T-helper 2 cell treated with Interferon-gamma antibody and Interleukin-4, amounts not matched to agents 100 ng/mL and 5 ng/mL, for 36 hours (primary cell): Measurements from ENCODE around the gene SKA2. TPM values are rescaled to one million over a fixed set of nuclear protein-coding genes. Genes with fewer than 3 reads are reported as not detected.
"Not testable (repeated sequence)": the region's sequence is repeated elsewhere in the genome, so short reads cannot be mapped to it uniquely, and the experiment has no call there.

Experiments used
- intact Hi-C: fragments of 100-400 bp; cut with micrococcal nuclease; formaldehyde crosslinking; loops from one replicate; pipeline ENCODE4 v1.15.1; 2023
- total RNA-seq: library from RNA; stranded (reverse); gene quantifications from 2 replicates; pipeline ENCODE4 v1.2.3, GENCODE V29; 2022

The SKA2 gene
- total RNA-seq, 1 donor from 2014 or later = 75.9 TPM

DNA sequence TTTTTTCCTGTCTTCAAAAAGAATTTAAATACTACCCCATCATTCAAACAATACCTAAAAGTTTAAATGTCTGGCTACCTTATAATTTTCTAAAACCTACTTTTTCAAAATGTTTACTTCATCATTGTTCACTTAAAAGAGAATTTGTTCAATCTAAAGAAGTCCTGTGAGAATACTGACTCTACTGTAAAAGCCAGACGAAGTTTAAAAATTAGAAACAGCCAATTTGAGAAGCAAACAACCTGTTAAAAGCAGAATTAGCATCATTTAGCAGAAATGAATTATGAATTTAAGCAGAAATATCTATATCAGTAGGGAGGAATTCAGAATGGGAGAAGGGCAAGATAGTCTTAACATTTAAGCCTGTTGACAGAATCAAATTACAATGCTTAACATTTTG, 2.1 kb downstream of the SKA2 start:
- intact Hi-C loops = loop anchor here (10.0 kb wide), 1 partner anchor 412 kb away; the partner anchor contains the start of gene DHX40

DNA sequence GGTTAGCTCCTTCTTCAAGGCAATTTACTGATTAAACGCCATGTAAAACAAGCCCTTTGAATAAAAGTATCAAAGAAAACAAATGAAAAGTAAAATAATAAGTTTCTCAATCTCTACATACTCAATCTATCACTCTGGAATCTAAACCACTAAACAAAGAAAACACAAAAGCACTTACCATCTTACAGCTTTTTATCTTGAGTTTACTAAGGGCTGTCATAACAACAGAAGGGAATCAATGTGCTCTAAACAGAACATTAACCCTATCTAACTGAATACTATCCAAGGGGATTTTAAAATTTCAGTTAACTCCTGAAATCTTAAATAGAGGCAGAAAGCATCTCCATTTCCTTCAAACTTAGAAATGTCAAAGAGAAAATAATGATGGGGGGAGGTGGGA, 3.4 kb downstream of the SKA2 start:
- intact Hi-C loops = loop anchor here (10.0 kb wide), 1 partner anchor 413 kb away; the partner anchor contains the start of gene DHX40

DNA sequence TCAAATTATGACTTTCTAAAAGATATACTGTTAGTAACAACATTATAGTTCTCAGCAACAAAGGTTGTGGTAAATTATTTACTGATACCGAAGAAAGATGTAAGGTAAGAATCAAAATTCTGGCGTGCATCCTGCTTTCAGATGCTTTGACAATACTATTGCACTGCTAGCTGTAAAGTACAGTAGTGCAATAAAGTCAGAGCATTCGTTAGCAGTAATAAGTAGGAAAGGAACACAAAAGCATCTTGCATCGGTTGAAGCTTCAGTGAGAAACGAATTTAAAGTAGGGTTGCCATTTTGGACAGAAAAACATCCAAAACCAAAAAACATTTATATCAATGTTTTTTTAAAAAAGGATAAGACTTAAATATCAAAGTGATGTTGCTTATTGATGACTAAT, 4.0 kb downstream of the SKA2 start:
- intact Hi-C loops = loop anchor here (10.0 kb wide), 1 partner anchor 414 kb away; the partner anchor contains the start of gene DHX40

DNA sequence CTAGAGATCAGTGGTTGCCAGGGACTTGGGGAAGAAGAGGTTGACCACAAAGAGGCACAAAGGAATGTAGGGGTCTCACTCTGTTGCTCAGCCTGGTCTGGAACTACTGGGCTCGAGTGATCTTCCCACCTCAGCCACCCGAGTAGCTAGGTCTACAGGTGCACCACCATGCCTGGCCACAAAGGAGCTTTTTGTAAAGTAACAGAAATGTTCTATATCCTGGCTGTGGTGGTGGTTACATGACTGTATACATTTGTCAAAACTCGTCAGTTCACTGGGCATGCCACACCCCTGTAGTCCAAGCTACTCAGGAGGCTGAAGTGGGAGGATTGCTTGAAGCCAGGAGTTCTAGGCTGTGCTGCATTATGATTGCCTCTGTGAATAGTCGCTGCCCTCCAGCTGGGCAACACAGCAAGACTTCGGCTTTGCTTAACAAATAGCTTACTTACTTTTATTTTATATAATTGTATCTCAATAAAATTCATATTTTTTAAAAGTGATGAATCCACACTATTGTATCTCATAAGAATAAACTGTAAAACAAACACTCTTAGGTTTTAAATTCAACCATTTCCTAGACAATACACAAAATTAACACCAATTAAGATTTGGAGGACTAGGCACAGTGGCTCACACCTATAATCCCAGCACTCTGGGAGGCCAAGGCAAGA, 5.0 kb downstream of the SKA2 start:
- intact Hi-C loops = loop anchor here (10.0 kb wide), 1 partner anchor 415 kb away; the partner anchor contains the start of gene DHX40

DNA sequence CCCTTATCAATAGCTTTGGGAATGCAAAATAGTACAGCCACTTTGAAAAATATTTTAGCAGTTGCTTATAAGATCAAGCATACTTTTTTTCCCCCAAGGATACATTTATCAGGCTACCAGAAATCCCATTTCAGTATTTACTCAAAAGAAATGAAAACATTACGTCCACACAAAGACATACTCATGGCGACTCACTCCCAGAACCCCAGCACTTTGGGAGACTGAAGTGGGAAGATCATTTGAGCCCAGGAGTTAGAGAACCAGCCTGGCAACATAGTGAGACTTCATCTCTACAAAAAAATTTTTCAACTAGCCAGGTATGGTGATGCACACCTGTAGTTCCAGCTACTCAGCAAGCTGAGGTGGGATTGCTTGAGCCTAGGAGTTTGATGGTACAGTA, 5.9 kb downstream of the SKA2 start:
- intact Hi-C loops = no loop called here

DNA sequence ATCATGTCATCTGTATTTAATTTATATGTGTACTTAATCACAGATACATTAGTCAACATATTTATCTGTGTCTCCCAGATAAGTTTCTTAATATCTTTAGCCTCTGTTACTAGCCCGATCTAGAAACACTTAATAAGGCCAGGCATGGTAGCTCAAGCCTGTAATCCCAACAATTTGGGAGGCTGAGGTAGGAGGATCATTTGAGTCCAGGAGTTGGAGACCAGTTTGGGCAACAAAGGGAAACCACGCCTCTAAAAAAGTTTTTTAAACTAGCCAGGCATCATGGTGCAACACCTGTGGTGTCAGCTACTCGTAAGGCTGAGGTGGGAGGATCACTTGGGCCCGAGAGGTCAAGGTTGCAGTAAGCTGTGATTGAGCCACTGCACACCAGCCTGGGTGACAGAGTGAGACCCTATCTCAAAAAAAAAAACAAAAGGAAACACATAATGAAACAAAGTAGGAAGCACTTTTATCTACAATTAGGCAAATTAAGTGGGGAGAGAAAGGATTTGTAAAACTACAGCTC, 9.4 kb downstream of the SKA2 start:
- intact Hi-C loops = no loop called here

DNA sequence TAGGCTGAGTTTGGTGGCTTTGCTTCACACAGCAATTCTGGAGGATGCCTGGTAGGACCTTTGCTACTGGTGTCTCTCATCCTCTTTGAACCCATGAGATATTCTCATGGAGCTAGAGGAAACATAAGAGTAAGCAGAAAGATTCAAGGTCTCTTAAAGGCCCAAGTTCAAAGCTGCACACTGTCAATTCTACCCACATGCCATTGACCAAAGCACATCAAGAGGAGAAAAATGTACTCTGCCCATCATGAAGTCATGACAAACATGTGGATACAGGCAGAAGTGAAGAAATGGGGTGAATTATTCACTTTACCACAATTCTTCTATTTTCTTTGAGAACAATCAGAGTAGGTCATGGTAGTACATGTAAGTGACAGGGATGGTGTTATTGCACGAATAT, 13.1 kb downstream of the SKA2 start:
- intact Hi-C loops = no loop called here

DNA sequence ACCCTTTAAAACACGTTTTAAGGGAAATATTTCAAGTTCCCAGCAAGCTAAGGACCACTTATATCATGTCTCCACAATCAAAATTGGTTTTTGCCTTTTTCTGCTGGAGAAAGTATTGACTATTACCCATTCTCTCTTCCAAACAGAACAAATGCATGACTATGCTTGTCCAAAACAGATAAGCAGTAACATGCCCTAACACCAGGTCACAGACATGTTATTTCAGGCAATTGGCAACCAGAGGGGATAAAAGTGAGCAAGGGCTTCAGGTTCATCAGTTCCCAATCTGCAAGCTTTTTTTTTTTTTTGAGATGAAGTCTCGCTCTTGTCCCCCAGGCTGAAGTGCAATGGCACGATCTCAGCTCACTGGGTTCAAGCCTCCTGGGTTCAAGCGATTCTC, 15.0 kb downstream of the SKA2 start:
- intact Hi-C loops = no loop called here

DNA sequence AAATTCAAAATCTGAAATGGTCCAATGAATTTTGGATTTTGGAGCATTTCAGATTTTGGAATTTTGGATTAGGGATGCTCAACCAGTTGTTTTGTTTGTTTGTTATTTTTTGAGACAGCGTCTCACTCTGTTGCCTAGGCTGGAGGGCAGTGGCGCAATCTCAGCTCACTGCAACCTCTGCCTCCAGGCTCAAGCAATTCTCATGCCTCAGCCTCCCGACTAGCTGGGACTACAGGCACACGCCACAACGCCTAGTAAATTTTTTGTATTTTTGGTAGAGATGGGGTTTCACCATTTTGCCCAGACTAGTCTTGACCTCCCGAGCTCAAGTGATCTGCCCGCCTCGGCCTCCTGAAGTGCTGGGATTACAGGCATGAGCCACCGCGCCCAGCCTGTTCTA, 16.6 kb downstream of the SKA2 start:
- intact Hi-C loops = not testable (repeated sequence)

DNA sequence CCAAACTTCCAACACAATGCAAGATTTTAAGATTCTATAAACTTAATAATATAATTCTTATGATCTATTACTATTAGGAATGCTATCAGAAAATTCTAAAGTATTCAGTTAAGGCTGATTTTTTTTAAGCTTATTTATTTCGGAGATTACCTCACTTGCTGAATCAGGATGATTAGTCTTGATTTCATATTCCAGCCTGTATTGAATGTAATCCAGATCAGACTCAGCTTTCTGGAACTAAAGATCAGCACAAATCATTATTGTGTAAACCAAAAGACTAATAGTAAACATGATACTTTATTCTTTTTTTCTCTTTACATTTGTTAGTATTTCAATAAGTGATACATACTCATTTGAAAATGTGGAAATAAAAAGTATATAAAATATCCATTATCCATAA, 23.9 kb downstream of the SKA2 start:
- intact Hi-C loops = no loop called here

DNA sequence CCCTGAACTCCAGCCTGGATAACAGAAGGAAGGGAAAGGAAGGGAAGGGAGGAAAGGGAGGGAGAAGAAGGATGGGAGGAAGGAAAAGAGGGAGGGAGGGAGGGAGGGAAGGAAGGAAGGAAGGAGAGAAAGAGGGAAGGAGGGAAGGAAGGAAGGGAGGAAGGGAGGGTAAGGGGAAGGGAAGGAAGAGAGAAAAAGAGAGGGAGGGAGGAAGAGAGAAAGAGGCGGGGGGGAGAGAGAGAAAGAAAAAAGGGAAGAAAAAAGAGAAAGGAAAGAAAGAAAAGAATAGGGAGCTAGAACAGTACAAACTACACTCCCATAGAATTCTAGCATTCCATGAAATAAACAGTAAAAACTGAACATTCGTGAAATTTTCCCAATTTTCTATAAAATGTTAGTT, 25.2 kb downstream of the SKA2 start:
- intact Hi-C loops = no loop called here

DNA sequence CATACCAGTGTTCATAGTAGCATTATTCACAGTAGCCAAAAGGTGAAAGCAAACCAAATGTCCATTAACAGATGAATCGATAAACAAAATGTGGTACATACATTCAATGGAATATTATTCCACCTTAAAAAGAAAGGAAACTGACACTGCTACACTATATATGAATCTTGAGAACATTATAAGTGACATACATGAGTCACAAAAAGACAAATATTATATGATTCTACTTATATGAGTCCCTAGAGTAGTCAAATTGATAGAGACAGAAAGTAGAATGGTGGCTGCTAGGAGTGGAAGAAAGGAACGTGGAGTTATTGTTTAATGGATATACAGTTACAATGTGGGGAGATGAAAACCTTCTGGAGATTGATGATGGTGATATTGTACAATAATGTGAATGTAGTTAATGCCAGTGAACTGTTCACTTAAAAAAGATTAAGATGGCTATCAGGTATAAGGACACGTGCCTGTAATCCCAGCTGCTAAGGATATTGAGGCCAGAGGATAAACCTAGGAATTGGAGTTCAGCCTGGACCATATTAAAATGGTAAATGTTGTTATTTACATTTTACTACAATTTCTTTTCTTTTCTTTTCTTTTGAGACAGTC, 28.1 kb downstream of the SKA2 start:
- intact Hi-C loops = no loop called here

DNA sequence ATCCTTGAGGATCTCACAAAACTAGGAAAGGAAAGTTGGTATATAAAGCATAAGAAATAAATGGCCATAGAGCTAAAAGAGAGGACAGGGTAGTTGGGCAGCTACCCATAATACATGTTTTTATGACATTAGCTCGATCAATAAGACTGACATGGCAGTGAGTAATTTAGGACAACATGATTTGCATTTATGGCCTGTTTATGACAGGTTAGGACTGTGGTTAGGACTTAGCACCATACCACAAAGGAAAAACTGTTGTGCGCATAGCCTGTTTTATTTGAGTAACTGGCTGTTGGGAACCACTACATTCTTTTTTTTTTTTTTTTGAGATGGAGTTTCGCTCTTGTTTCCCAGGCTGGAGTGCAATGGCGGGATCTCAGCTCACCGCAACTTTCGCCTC, 30.3 kb downstream of the SKA2 start:
- intact Hi-C loops = no loop called here

DNA sequence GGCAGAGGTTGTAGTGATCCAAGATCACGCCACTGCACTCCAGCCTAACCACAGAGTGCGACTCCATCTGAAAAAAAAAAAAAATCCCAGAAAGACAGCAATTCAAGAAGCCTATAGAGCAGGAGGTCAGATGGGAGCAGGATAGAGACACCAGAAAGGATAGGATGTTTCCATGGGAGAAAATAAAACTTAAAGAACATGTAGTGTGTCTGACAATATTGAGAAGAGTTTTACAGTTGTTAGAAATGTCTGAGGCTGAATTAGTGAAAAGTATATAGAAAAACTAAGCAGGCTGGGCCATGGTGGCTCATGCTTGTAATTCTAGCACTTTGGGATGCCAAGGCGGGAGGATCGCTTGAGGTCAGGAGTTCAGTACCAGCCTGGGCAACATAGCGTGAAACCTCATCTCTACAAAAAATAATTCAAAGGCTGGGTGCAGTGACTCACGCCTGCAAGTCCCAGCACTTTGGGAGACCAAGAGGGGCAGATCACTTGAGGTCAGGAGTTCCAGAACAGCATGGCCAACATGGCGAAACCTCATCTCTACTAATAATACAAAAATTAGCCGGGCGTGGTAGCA, 33.0 kb downstream of the SKA2 start:
- intact Hi-C loops = no loop called here

DNA sequence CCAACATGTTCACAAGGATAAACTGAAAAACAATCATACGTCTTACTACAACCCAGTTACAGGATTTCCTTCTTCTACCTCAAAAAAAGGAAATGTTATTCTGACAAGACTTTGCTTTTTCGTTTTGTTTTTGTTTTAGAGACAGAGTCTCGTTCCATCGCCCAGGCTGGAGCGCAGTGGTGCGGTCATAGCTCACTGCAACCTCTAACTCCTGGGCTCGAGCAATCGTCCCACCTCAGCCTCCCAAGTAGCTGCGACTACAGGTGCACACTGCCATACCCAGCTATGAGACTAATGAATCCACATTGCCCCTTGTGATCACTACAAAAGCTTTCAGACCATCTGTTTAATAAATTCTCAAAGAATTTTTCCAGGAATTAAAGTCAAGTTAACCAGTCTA, 39.5 kb downstream of the SKA2 start:
- intact Hi-C loops = no loop called here

DNA sequence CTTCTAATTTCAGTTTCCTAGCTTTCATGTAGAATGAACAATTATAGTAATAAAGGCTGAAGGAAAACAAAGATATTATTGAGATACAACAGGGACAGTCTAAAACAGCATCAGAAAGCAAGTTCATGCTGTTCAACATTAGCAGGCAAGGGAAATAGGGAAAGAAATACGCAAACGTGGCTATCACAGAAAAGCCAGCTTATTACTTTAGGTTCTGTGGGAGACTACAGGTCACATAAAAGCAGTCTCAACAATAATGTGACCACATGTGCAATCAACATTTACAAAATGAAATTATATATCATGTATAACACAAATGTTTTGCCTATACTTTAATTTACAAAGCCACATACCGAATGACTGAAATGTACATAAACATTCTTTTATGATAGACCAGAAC, 43.4 kb downstream of the SKA2 start:
- intact Hi-C loops = no loop called here

DNA sequence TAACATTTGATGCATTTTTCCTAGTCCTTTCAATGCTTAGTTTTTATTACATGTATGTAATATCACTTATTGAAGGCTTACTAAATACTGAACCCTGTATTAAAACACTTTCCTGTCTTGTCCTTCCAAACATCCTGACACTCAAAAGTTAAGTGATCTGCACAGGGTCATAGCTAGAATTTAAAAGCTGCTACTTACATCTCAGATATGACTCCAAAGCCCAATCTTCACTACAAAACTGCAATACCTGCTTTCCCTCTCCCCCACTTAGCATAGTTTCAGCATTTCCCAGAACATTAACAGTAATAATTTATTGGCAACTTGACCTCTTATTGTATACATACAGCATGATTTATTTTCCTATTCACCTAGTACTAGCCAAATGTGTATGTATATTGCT, 44.0 kb downstream of the SKA2 start:
- intact Hi-C loops = no loop called here

DNA sequence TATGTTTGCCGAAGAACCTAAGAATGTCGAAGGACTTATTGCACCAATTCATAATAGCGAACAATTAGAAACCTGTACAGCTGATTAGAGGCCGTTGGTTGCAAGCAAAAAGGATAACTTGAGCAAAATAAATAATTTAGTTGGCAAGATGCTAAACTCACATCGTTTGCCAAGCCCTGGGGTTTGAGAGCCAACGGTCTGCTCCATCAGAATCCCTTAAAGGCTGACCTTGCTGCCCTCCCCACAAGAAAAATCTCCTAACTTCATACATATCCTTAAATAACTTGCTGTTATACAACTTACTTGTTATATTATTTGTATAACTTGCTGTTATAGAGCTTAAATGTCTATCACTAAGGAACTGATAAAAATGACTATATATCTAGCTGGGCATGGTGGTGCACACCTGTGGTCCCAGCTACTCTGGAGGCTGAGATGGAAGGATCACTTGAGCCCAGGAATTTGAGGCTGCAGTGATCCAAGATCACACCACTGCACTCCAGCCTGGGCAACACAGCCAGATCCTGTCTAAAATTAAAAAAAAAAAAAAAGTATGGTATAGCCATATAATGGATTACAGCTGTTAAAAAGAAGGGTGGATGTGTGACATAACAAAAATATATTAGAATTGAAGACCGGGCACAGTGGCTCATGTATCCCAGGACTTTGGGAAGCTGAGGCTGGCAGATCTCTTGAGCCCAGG, 46.4 kb downstream of the SKA2 start:
- intact Hi-C loops = loop anchor here (5.0 kb wide), 1 partner anchor 106 kb away; no protein-coding TSS in a partner anchor

DNA sequence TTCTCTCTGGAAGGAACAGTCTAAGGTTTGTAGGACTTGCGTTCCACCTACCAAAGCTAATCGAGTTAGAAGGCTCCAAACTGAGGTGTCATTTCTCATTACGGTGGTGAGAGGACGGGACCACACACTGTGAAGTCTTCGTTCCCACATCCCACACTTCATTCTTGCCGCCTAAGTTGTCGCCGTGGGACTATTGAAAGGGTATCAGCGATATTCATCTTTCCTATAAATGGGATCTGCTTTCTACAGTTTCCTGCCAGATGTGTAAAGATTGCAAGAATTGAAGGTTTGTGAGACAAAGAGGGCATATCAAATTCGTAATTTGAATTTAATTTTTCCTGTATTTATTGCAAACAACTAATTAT, 47.7 kb downstream of the SKA2 start:
- intact Hi-C loops = loop anchor here (5.0 kb wide), 1 partner anchor 105 kb away; no protein-coding TSS in a partner anchor

DNA sequence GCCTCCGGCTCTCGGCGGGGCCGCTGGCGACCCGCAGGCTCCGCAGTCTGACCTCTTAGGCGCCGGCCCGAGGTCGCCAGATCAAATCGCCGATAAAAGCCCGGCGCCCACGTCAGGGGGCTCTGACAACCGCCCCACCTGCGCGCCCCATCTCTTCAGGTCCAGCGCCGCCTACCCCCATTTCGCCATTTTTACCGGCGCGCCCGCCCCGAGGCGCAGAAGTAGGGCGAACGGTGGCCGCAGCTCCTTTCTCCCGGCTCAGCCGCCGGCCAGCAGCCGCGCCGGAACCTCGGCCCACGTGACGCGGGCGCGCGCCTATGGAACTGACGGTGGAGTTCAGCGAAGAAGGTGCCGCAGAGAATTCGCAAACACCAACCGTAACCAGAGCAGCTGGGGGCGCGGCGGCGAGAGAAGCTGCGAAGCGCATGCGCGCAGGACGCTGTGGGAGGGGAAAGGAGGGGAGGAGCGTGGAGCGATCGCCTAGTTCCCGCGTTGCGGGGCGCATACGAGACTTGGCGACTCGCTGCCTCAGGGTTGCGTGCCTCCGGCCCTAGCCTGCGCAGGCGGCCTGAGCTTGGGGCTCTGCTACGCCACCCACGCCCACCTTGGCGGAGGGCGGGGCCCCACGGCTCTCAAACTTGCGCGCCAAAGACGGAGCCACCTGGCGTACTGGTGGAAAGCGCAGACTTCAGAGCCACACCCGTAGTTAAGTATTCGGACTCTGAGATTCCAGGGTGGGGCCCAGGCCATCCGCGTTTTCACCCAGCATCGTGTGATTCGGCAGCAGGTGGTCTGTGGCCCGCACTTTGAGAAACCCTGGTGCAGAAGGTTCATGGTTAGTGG, 48.3 kb downstream of the SKA2 start, which contains the start of gene TRIM37:
TRIM37 (minus strand) TSS at position 418 of the 843 bp plus-strand sequence. CDS start 419 bp downstream, outside the sequence.
- intact Hi-C loops = loop anchor here (1.0 to 5.0 kb wide), 6 partner anchors 49 to 768 kb away; partner anchors contain the start of genes CLTC, GDPD1, PRR11 and SKA2
